Fibroblast of villous mesenchyme (primary cell): ENCODE measurements around the gene SUSD6. TPM values are rescaled to one million over a fixed set of nuclear protein-coding genes. Genes with fewer than 3 reads are reported as not detected.

Source experiments
- DNase-seq: peaks from one replicate; pipeline ENCODE4 v3.0.0-alpha.2; 2010; ENCODE audit warnings: low read depth
- H3K4me3 ChIP-seq: 2 replicates; pipeline ENCODE4 v1.5.1; 2011; ENCODE audit warnings: low read depth, mild to moderate bottlenecking, low read length
- total RNA-seq: library from RNA; depleted of rRNA; stranded (reverse); fragments of >200 nt; gene quantifications from 2 replicates; pipeline ENCODE4 v1.2.3, GENCODE V29; 2012
- TF ChIP-seq, protein P1 (sequence below): IDR thresholded peaks from 2 replicates; pipeline ENCODE4 v1.5.1; 2012; ENCODE audit warnings: low read depth, mild to moderate bottlenecking, low read length; ENCODE audit not compliant: insufficient read depth

Gene SUSD6
- total RNA-seq, 1 donor = 12.5 TPM

DNA sequence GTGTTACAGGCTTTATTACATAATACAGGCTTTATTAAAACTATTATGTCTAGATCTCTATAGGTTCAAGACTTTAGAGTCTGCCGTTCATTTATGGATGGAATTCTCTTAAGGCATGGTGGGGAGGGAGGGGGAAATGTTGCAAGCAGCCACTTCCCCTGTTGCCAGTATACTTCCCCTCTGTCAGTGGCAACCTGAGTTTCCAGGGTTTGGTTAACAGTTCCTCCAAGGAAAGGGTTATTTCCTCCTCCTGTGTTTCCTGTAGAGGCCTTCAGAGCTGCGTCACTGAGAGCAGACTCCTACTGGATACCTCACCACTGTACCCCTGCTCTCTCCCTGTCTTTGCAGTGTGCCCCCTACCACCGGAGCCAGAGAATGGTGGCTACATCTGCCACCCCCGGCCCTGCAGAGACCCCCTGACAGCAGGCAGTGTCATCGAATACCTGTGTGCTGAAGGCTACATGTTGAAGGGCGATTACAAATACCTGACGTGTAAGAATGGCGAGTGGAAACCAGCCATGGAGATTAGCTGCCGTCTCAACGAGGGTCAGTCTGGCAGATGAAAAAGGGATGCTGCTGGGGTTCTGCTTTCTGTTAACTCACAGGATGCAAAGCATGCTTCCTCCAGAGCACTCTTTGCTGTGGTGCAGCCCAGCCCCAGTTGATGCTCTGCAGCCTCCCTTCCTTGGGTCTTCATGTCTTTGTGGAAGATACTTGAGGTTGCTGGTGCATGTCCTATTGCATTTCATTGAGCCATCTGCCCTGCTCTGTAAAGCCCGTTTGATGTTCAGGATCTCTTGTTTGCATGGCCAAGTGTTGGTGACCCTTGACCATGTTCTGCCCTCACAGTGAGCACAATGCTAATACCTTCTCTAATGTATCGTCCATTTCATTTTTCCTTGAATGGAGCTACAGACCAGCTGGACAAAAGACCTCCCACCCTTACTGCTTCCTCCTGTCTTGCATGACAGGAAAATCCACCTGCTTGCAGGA lies 91.9 kb downstream of the SUSD6 start:
- DNase-seq = no peak
- TF ChIP-seq, protein P1, sequence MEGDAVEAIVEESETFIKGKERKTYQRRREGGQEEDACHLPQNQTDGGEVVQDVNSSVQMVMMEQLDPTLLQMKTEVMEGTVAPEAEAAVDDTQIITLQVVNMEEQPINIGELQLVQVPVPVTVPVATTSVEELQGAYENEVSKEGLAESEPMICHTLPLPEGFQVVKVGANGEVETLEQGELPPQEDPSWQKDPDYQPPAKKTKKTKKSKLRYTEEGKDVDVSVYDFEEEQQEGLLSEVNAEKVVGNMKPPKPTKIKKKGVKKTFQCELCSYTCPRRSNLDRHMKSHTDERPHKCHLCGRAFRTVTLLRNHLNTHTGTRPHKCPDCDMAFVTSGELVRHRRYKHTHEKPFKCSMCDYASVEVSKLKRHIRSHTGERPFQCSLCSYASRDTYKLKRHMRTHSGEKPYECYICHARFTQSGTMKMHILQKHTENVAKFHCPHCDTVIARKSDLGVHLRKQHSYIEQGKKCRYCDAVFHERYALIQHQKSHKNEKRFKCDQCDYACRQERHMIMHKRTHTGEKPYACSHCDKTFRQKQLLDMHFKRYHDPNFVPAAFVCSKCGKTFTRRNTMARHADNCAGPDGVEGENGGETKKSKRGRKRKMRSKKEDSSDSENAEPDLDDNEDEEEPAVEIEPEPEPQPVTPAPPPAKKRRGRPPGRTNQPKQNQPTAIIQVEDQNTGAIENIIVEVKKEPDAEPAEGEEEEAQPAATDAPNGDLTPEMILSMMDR = no peak

GRCh38 chr14:69704319-69704718 lies 92.9 kb downstream of the SUSD6 start:
- TF ChIP-seq, protein P1 = no peak
- no peak for DNase-seq
- no peak overlapping the region for H3K4me3 ChIP-seq

More for the DNA sequence above, 91.9 kb downstream of the SUSD6 start:
- no peak overlapping the region for H3K4me3 ChIP-seq

DNA sequence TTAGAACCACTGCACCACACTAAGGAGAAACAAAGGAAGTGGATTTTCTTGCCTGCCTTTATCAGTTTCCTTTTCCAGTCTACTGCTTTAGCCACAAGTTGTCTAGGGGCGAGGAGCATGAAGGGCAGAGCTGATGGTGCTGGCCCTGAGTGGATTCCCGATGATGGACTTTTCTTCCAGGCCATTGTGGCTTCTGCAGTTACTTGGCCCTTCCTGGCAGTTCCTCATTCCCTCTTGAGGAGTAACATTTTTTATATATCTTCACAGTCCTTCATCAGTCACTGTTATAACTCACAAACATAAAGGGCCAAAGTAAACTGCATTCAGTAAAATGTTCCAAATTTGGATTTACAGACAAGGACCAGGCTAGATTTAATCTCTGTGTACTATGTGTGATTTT lies 94.3 kb downstream of the SUSD6 start:
- H3K4me3 ChIP-seq = no peak overlapping the region
- TF ChIP-seq, protein P1 = no peak
- no peak for DNase-seq

- no peak for DNase-seq
- no peak overlapping the region for H3K4me3 ChIP-seq
- TF ChIP-seq, protein P1 = no peak
These were observed 96.7 kb downstream of the SUSD6 start for GRCh38 chr14:69708049-69708448.

DNA sequence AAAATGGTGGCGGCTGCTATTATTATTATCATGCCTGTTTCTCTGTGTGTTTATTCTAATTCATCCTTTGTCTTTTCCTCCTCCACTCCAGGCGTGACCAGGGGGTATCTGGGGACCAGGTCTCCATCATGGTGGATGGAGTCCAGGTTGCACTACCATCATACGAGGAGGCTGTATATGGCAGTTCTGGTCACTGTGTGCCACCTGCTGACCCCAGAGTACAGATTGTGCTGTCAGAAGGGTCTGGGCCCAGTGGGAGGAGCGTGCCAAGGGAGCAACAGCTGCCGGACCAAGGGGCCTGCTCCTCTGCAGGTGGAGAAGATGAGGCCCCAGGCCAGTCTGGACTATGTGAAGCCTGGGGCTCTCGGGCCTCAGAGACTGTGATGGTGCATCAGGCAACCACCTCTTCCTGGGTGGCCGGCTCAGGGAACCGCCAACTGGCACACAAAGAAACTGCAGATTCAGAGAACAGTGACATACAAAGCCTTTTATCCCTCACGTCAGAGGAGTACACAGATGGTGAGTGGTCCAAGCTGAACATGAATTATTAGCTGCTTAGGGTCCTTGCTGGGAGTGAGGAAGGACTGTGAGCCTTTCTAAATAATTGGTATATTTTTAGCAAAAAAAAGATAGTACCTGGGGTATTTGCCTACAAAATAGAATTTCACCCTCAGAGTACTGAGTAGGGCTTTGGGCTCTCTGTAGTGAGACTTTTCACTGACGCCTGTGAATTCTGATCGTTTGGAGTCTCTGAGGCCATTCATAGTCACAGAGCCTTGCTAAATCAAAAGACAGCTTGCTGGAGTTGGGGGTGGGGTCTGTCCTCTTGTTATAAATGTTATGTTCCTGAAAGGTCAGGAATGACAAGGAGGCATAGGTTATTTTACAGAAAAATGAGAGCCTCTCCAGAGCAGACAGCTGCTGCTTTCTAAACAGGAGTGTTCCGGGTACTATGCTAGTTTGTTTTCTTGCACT lies 97.5 kb downstream of the SUSD6 start:
- no peak for DNase-seq
- H3K4me3 ChIP-seq = no peak overlapping the region
- TF ChIP-seq, protein P1 = peak; percentile 28

- no peak overlapping the region for H3K4me3 ChIP-seq
- TF ChIP-seq, protein P1 = no peak
These were observed 99.0 kb downstream of the SUSD6 start for GRCh38 chr14:69710378-69710777.

More at GRCh38 chr14:69710378-69710777, 99.0 kb downstream of the SUSD6 start:
- no peak for DNase-seq
